Body of pancreas (tissue), 4 donors: Measurements from ENCODE around the gene NINJ1.

ENCODE experiments used
- CTCF ChIP-seq, 7 experiments: fragments of 450-650 bp in 4 of 7; fragments of 200-600 bp in 3 of 7; sonication (generic) in 3 of 7; IDR thresholded peaks; one replicate each; pipeline ENCODE4 v1.5.1; 2016 to 2019; ENCODE audit warnings: antibody characterized with exemption in 7 of 7
- POLR2A ChIP-seq, 3 donors: fragments of 450-650 bp; IDR thresholded peaks; one replicate each; pipeline ENCODE4 v1.6.1; 2016; ENCODE audit warnings: antibody characterized with exemption in 3 of 3, mild to moderate bottlenecking in 2 of 3

GRCh38 chr9:93168581-93168980 lies 34.5 kb upstream of the NINJ1 start:
- no peak for TF ChIP-seq POLR2A (IDR thresholded peaks at IDR 0.05)
- no peak for TF ChIP-seq CTCF (IDR thresholded peaks at IDR 0.05)
